PC-3 (cell line): ENCODE data around the gene LAMB4. TPM values are rescaled to one million over a fixed set of nuclear protein-coding genes. Genes with fewer than 3 reads are reported as not detected.

Experiments used
- ATAC-seq: fragments of 200-7000 bp; cut with Tn5 transposase; 2 replicates; pipeline ENCODE4 v1.9.1; 2020; ENCODE audit warnings: mild to moderate bottlenecking, moderate library complexity
- BruUV-seq: library from RNA; stranded (reverse); fragments of 400-500 nt; replicated peaks from 2 replicates; lab custom pipeline; 2021; lab: Mats Ljungman, UMichigan
- CTCF ChIA-PET: fragments of 300-600 bp; sonication (Branson Sonifier 250); formaldehyde crosslinking; loops from one replicate; lab custom pipeline; 2022; ENCODE audit warnings: antibody characterized with exemption; lab: Charles Lee
- POLR2A ChIA-PET: fragments of 300-600 bp; sonication (Branson Sonifier 250); formaldehyde crosslinking; loops from one replicate; lab custom pipeline; 2022; ENCODE audit warnings: antibody characterized with exemption; ENCODE audit not compliant: unreplicated experiment; lab: Charles Lee
- DNase-seq: peaks from one replicate; pipeline ENCODE4 v3.0.0-alpha.2; 2015
- H2AFZ ChIP-seq: fragments of 300-600 bp; sonication (generic); 2 replicates; pipeline ENCODE4 v1.6.0; 2016; ENCODE audit warnings: antibody characterized with exemption, low read length
- H3F3A ChIP-seq: fragments of 300-600 bp; sonication (generic); one replicate; pipeline ENCODE4 v1.6.0; 2017; ENCODE audit warnings: antibody characterized with exemption, low read length, control low read depth, mild to moderate bottlenecking; ENCODE audit not compliant: unreplicated experiment
- H3K27ac ChIP-seq: fragments of 300-600 bp; sonication (generic); 2 replicates; pipeline ENCODE4 v1.5.1; 2016; ENCODE audit warnings: mild to moderate bottlenecking, low read length
- H3K27me3 ChIP-seq: fragments of 300-600 bp; sonication (generic); 2 replicates; pipeline ENCODE4 v1.6.1; 2016; ENCODE audit warnings: low read length, mixed read lengths
- H3K36me3 ChIP-seq: fragments of 300-600 bp; sonication (generic); 2 replicates; pipeline ENCODE4 v1.6.1; 2016; ENCODE audit warnings: low read depth, mixed run types, low read length, mixed read lengths
- H3K4me1 ChIP-seq: fragments of 300-600 bp; sonication (generic); 2 replicates; pipeline ENCODE4 v1.5.1; 2016; ENCODE audit warnings: low read length; ENCODE audit not compliant: insufficient read depth
- H3K4me2 ChIP-seq: fragments of 300-600 bp; sonication (generic); 2 replicates; pipeline ENCODE4 v1.6.0; 2016; ENCODE audit warnings: low read length
- H3K4me3 ChIP-seq: fragments of 300-600 bp; sonication (generic); 2 replicates; pipeline ENCODE4 v1.5.1; 2016; ENCODE audit warnings: mild to moderate bottlenecking, low read length, mixed read lengths
- H3K79me2 ChIP-seq: fragments of 300-600 bp; sonication (generic); 2 replicates; pipeline ENCODE4 v1.6.1; 2017; ENCODE audit warnings: low read length, mixed read lengths
- H3K9ac ChIP-seq: fragments of 300-600 bp; sonication (generic); 2 replicates; pipeline ENCODE4 v1.6.0; 2016; ENCODE audit warnings: mild to moderate bottlenecking, low read length
- H3K9me2 ChIP-seq: fragments of 300-600 bp; sonication (generic); replicated peaks from 2 replicates; pipeline ENCODE4 v1.6.1; 2016; ENCODE audit warnings: mixed run types, low read length, mixed read lengths
- H3K9me3 ChIP-seq: fragments of 300-600 bp; sonication (generic); 2 replicates; pipeline ENCODE4 v1.6.1; 2016; ENCODE audit warnings: low read length, mixed read lengths
- H4K20me1 ChIP-seq: fragments of 300-600 bp; sonication (generic); 2 replicates; pipeline ENCODE4 v1.6.1; 2016; ENCODE audit warnings: low read length, mixed read lengths
- EZH2 ChIP-seq: fragments of 300-600 bp; sonication (generic); IDR thresholded peaks from one replicate; pipeline ENCODE4 v1.6.1; 2017; ENCODE audit warnings: antibody characterized with exemption, mild to moderate bottlenecking, low read length; ENCODE audit not compliant: unreplicated experiment
- EZH2phosphoT487 ChIP-seq: fragments of 300-600 bp; sonication (generic); IDR thresholded peaks from 2 replicates; pipeline ENCODE4 v1.6.1; 2018; ENCODE audit warnings: mild to moderate bottlenecking, antibody characterized with exemption, low read length, borderline replicate concordance
- intact Hi-C: fragments of 100-400 bp; cut with micrococcal nuclease; formaldehyde crosslinking; loops from 2 replicates; pipeline ENCODE4 v1.9.0; 2023
- total RNA-seq: library from RNA; depleted of rRNA; stranded (reverse); fragments of >200 nt; gene quantifications from 2 replicates; pipeline ENCODE4 v1.2.3, GENCODE V29; 2014
- TF ChIP-seq, protein P1 (sequence below): fragments of 300-600 bp; sonication (generic); conservative IDR thresholded peaks from 2 replicates; pipeline ENCODE4 v1.5.1; 2017; ENCODE audit warnings: antibody characterized with exemption, low read depth, mild to moderate bottlenecking, low read length

LAMB4 gene
- total RNA-seq, 1 experiment from 2014 or later: 0.04 TPM

GRCh38 chr7:108164342-108164741 is 34.2 kb upstream of the LAMB4 start:
- ChIA-PET POLR2A (no interaction called here), CTCF (no interaction called here)
- peaks cover 47% of the 10 kb centered on the region for H3K27me3 ChIP-seq
- no peaks in the 10 kb centered on the region for H3F3A ChIP-seq
- H3K79me2 ChIP-seq: no peaks in the 10 kb centered on the region
- no peak overlapping the region for H3K9ac ChIP-seq
- no peaks in the 10 kb centered on the region for H3K9me2 ChIP-seq
- H3K9me3 ChIP-seq: no peaks in the 10 kb centered on the region
- DNase-seq (no peak), ATAC-seq (no peak)
- TF ChIP-seq, protein P1, sequence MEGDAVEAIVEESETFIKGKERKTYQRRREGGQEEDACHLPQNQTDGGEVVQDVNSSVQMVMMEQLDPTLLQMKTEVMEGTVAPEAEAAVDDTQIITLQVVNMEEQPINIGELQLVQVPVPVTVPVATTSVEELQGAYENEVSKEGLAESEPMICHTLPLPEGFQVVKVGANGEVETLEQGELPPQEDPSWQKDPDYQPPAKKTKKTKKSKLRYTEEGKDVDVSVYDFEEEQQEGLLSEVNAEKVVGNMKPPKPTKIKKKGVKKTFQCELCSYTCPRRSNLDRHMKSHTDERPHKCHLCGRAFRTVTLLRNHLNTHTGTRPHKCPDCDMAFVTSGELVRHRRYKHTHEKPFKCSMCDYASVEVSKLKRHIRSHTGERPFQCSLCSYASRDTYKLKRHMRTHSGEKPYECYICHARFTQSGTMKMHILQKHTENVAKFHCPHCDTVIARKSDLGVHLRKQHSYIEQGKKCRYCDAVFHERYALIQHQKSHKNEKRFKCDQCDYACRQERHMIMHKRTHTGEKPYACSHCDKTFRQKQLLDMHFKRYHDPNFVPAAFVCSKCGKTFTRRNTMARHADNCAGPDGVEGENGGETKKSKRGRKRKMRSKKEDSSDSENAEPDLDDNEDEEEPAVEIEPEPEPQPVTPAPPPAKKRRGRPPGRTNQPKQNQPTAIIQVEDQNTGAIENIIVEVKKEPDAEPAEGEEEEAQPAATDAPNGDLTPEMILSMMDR: no peak
- TF ChIP-seq EZH2phosphoT487: no peak
- no peak for TF ChIP-seq EZH2
- H3K4me1 ChIP-seq: no peaks in the 10 kb centered on the region
- no TSS peak for BruUV-seq
- no peak overlapping the region for H3K27ac ChIP-seq
- H3K4me3 ChIP-seq: no peak overlapping the region
- no peaks in the 10 kb centered on the region for H3K36me3 ChIP-seq
- no peak overlapping the region for H2AFZ ChIP-seq
- intact Hi-C loops: no loop called here
- no peak overlapping the region for H3K4me2 ChIP-seq
- no peaks in the 10 kb centered on the region for H4K20me1 ChIP-seq

GRCh38 chr7:108158776-108159175 is 28.6 kb upstream of the LAMB4 start:
- intact Hi-C loops: no loop called here
- Histone ChIP-seq H4K20me1 (no peaks in the 10 kb centered on the region), H2AFZ (no peak overlapping the region), H3K36me3 (no peaks in the 10 kb centered on the region), H3F3A (no peaks in the 10 kb centered on the region), H3K9me3 (no peaks in the 10 kb centered on the region), H3K4me1 (no peaks in the 10 kb centered on the region), H3K27ac (no peak overlapping the region), H3K27me3 (peaks cover 33% of the 10 kb centered on the region), H3K9me2 (no peaks in the 10 kb centered on the region), H3K4me3 (no peak overlapping the region), H3K4me2 (no peak overlapping the region), H3K9ac (no peak overlapping the region), H3K79me2 (no peaks in the 10 kb centered on the region)
- TF ChIP-seq EZH2 (no peak), EZH2phosphoT487 (no peak)
- TF ChIP-seq, protein P1: no peak
- POLR2A ChIA-PET: no interaction called here
- DNase-seq (peak; percentile 15), ATAC-seq (no peak)
- BruUV-seq: no TSS peak
- CTCF ChIA-PET: no interaction called here

- no peaks in the 10 kb centered on the region for H3F3A ChIP-seq
- peaks cover 33% of the 10 kb centered on the region for H3K27me3 ChIP-seq
- no peak overlapping the region for H3K9ac ChIP-seq
- H4K20me1 ChIP-seq: no peaks in the 10 kb centered on the region
- no peak overlapping the region for H3K4me3 ChIP-seq
- H3K27ac ChIP-seq: no peak overlapping the region
- no peak overlapping the region for H3K4me2 ChIP-seq
- ChIA-PET CTCF (no interaction called here), POLR2A (no interaction called here)
- intact Hi-C loops: no loop called here
- BruUV-seq: no TSS peak
- H3K9me2 ChIP-seq: 0 out of 2 replicates have a peak, but pooled peaks cover under 1% of the 10 kb centered on the region
- no peak for ATAC-seq
- no peaks in the 10 kb centered on the region for H3K9me3 ChIP-seq
- H3K36me3 ChIP-seq: no peaks in the 10 kb centered on the region
- H2AFZ ChIP-seq: no peak overlapping the region
- no peak for DNase-seq
- no peaks in the 10 kb centered on the region for H3K4me1 ChIP-seq
- H3K79me2 ChIP-seq: no peaks in the 10 kb centered on the region
- TF ChIP-seq, protein P1: no peak
- TF ChIP-seq EZH2 (no peak), EZH2phosphoT487 (no peak)
Observed at GRCh38 chr7:108157606-108158335, 27.6 kb upstream of the LAMB4 start.
